Pulmonary artery endothelial cell (primary cell): ENCODE measurements around the gene WDR86. TPM values are rescaled to one million over a fixed set of nuclear protein-coding genes. Genes with fewer than 3 reads are reported as not detected.

Experiments
- DNase-seq: peaks from one replicate; pipeline ENCODE4 v3.0.0-alpha.2; 2011; ENCODE audit warnings: low read depth, low spot score
- total RNA-seq: library from RNA; depleted of rRNA; stranded (reverse); fragments of >200 nt; gene quantifications from 2 replicates; pipeline ENCODE4 v1.2.3, GENCODE V29; 2014

WDR86 gene
- total RNA-seq, 1 donor from 2014 or later, result not detected

- DNase-seq, result no peak
Measured at GRCh38 chr7:151380199-151381097, 29.4 kb downstream of the WDR86 start.

DNA sequence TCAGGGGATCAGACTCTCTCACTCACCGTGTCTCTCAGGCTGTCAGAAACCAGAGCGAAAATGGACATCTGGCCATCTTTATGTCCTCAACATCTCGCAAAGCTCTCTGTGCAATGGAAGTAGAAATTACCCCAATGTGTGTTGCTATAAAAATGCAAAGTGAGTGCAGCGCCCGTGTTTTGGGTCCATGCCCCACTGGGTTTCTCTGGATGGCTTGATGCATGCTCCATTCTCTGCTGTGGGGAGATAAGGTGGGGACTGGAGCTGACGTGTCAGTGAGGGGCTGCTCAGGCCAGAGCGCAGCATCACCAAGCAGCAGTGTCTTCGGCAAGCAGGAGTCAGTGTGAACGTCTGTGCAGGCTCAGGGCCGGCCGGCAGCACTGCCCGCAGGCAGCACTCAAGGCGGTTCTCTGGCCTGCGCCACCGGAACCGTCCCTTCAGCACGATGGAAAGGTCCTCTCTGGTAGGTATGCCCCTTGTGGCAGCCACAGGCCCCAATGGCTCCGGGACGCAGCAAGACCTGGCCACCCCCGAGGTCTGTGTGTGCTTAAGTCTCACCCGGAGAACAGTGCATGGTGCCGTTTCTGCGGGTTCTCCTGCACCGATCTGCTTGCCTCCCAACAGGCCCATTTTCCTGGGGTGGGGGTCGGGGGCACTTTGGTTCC, 30.2 kb downstream of the WDR86 start:
- DNase-seq, result no peak

DNA sequence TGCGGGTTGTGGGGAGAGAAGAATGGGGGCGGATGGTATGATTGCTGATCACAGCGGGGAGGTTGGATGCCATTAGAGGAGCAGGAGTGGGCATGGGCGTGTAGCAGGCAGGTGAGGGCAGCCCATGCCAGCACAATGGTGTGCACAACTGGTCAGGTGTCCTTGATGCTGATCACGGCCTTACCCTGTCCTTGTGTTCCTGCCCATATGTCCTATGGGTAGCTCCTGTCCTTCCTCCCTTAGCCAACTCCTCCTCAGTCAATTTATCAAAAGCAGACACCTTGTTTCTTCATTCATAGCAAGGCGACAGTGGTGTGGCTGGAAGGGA, 30.7 kb downstream of the WDR86 start:
- no peak for DNase-seq

- DNase-seq, result no peak
Measured at GRCh38 chr7:151378496-151379192, 31.2 kb downstream of the WDR86 start.

GRCh38 chr7:151378011-151378410, 31.8 kb downstream of the WDR86 start:
- DNase-seq, result no peak

GRCh38 chr7:151377406-151377805, 32.4 kb downstream of the WDR86 start:
- DNase-seq, result no peak

DNA sequence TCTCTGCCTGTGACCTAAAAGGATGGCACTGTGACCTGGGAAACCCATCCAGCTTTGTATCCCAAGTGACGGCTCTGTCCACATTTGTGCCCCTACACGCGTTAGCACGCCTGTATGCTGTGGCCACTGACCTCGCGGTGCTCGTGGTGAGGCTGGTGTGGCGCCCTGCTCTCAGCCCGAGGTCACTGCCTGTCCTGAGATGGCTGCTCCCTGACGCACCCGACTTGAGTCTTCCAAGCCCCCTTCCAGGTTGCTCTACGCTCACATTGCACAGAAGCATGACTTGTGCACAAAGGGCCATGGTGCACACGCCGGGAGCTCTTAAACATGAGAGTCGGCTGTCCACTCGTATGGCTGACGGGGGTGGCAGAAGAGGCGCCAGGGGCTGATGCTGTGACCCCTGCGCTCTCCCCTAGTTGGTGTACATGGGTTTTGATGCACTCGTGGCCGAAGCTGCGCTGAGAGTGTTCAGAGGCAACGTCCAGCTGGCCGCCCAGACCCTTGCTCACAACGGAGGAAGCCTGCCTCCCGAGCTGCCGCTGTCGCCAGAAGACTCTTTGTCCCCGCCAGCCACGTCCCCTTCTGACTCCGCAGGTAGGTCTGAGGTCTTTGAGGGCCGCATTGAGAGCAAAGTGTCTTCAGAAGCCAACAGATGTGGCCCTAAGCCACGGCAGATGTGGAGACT, 33.5 kb downstream of the WDR86 start:
- DNase-seq, result no peak

DNA sequence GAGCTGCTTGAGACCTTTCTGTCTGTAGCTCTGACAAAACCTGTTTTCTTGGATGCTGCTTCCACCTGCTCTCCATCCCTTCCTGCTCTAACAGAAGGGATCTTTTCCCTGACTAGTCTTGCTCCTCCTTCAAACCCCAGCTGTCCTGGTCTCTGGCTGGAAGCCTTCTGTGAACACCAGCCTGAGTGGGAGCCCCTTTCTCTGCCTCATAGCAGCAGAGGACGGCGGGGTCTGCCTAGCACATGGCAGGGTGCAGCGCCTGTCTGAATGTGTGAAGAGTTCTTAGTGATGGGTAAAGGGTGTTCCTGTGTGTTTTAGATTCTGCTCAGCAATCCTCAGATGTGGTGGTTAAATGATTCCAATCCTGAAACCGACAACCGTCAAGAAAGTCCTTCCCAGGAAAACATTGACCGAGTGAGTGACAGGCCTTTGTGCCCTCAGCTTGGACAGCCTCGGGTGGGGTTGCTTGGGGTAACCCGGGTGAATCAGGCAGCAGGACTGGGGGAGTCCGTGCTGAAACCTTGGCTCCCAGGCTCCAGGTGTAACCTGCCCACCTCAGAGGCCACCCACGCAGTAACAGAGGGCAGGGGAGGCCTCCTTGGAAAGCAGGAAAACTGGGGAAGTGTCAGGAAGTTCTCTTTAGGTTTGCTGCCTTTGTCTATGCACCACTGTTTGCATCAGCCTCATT, 34.2 kb downstream of the WDR86 start:
- DNase-seq, result no peak

DNA sequence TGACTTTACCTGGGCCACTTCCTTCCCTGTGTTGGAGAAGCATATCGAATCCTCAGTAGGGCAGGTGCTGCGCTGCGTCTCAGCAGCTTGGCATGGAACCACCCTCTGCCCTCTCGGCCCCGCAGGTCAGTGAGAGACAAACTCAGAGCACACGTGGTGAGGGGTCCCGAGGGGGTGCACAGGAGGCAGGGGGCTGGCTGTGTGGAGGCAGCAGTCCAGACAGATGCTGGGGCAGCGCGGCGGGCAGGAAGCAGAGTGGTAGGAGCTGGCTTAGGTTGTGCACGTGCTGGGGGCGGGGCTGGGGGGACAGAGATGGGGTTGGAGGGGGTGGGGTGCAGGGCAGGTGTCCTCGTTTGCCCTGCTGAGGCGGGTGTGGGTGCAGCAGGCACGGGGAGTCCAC, 35.1 kb downstream of the WDR86 start:
- DNase-seq, result no peak

DNA sequence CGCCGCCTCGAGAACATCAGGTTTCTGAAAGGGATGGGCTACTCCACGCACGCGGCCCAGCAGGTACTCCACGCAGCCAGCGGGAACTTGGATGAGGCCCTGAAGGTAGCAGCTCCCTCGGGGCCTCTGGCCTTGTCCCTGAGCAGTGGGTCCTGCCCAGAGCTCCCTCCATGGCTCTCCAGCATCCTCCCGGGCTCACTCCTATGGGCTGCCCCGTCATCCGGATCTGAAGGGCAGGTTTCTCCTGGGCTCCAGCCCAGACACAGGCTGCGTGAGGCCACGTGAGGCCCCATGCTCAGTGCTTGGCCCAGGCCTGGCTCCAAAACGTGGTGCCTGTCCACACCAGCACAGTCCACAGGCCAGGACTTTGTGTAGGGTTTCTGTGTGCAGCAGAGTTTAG, 35.7 kb downstream of the WDR86 start:
- no peak for DNase-seq

DNA sequence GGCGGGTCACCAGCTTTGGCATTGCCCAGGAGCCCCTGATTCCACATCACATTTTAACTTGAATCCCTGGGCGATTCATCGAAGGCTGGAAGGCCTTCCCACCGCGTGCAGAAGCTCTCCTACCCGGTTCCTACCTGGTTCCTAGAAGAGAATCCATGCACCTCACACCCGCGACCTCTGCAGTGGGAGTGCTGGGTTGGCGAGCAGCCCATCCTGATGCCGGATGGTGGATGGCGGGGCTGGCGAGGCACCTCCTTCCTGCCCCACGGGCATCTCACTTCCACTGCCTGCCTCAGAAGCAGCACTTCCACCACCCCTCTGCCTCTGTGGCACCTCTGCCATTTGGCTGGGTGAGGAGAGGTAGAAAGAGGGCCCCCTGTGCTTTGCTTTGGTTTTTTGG, 36.2 kb downstream of the WDR86 start:
- no peak for DNase-seq

GRCh38 chr7:151372612-151373265, 37.1 kb downstream of the WDR86 start:
- DNase-seq, result no peak

DNA sequence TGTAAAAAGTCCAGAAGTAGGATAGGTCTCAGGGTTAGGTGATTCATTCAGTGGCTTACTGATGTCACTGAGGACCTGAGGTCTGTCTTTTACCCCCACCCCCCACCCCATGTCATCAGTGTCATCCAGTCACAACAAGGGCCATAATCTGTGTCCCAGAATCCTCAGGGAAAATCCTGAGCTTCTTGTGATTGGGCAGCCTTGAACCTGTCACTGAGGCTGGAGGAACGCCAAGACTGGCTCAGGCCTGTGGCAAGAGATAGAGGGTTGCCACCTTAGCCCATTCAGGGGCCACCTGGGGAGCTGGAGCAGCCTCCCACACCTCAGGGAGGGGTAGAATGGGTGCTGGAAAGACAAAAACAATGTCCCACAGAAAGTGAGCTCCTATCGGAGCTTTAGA, 38.6 kb downstream of the WDR86 start:
- DNase-seq, result no peak

DNA sequence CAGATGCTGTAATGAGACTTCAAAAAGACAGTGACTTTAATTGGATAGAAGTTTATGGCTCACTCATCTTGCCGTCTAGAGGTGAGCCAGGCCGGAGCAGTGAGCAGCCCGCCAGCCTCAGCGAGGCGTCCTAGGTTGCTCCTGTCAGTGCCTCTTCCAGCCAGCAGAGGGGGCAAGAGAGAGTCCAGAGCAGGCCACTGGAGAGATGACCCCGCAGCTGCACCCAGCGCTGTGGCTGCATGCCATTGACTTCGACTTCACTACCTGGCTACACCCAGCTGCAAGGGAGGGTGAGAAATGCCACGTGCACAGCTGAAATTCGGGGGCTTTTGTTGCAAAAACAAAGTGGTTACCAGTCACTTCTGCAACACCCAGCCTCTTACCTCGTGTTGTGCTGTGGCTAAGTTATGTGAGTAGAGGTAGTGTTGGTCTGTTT, 41.7 kb downstream of the WDR86 start:
- no peak for DNase-seq

DNA sequence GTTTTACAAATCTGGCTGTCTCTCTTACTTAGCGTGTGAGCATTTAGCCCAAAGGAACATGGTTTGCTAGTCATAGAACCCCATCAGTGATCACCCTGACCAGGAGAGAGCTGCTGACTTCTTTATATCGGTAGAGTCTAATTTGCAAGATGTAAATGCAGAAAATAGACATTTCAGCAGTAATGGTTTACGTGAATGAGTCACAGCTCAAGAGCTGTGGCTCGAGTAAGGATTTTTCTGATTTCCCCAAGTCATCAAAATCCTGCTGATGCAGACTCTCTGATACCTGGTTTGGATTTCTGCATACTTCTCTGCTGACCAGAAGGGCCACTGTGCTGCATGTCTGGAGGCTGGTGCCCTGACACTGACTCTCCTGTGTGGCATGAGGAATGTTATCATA, 42.6 kb downstream of the WDR86 start:
- DNase-seq, result no peak

GRCh38 chr7:151366880-151367222, 43.0 kb downstream of the WDR86 start:
- no peak for DNase-seq

- no peak for DNase-seq
Measured at GRCh38 chr7:151366166-151366879, 43.5 kb downstream of the WDR86 start.

- DNase-seq, result no peak
Measured at GRCh38 chr7:151363182-151363581, 46.7 kb downstream of the WDR86 start.

- no peak for DNase-seq
Measured at GRCh38 chr7:151361193-151361959, 48.5 kb downstream of the WDR86 start.
